ENCODE results near the gene CMTM5.
A peak's percentile ranks its signal among the peaks of the same experiment; 100 is the strongest.

The CMTM5 gene, protein sequence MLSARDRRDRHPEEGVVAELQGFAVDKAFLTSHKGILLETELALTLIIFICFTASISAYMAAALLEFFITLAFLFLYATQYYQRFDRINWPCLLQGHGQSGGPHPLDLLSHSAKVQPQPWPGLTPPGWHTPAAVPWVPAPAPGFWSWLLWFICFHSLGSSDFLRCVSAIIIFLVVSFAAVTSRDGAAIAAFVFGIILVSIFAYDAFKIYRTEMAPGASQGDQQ

DNA sequence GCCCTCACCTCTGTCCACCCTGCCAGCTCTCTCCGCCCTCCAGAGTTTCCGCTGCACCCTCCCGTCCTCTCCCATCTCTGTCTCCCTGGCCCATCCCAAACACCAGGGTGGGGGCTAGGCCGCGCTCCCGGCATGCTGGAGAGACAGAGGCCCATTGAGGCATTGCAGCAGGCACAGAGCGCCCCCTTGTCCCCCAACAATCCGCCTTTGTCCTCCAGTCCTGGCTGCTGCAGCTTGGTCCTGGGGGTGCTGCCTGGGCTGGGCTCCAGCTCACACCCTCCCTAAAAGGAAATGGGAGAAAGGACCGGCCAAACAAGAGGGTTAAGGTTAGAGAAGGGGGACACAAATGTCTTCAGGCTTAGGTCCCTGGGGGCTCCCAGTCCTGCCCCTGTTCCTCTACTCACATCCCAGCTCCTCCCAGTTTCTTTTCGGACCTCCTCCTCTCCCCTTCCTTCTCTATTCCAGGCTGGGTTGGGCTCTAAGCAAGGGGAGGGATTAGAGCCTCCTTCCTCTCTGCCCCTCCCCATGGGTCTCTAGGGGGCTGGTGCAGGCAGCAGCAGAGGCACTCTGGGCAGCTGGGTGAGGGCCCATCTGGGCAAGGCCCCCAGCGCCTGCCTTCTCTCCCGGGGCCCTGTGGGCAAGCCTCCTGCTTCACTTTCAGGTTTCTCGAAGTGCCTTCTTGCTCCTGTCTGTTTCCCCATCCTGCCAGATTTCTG lies at the start of gene CMTM5:
CMTM5 (plus strand) TSS at position 565 of the 716 bp plus-strand sequence. CDS start 206 bp downstream, outside the sequence.
- no peak for DNase-seq (ENCODE audit: low spot score)

DNA sequence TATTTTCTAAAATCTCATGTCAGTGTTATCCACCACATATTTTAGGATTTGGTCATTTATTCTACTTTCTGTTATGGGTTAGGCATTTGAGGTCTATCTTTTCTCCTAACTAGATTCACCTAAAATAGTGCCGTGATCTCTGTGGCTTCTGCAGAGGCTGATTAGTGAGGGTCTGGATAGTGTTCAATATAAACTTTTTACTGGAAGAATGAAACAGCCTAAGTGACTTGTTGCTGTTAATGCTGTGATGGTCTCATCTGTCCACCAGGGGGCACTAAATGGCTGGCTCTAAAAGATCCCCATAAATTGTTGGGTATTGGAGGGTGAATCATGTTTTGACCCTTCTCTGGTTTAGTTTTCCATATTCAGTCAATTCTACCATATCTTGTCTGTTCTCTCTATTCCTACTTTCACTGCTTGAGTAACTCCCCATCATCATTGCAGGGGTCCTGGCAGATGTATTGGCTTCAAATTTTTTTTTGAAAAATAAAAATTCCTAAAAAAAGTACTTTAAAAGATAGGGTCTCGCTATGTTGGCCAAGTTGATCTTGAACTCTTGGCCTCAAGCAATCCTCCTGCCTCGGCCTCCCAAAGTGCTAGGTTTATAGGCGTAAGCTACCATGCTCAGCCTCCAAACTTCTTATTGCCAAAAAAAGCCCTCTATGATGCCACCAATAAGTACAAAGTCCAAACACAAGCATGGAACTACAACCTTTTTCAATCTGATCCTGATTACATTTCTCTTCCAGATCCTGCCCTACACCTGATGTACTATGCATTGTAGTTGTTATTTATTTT lies 48.7 kb upstream of the CMTM5 start:
- DNase-seq (ENCODE audit: low spot score), result peak; percentile 81

DNA sequence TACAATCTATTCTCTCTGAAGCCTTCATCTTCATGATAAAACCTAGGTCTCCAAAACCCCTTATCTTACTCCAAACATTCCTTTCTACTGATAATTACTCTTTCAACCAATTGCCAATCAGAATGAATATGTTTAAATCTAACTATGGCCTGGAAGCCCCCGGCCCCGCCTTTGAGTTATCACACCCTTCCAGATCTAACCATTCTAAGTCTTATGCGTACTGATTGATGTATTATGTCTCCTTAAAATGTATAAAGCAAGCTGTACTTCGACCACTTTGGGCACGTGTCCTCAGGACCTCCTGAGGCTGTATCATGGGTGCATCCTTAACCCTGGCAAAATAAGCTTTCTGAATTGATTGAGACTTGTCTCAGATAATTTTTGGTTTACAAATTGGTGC lies 41.2 kb upstream of the CMTM5 start:
- no peak for DNase-seq (ENCODE audit: low spot score)

- no peak for DNase-seq (ENCODE audit: low spot score)
Measured at GRCh38 chr14:23339506-23340268, 37.2 kb upstream of the CMTM5 start.

DNA sequence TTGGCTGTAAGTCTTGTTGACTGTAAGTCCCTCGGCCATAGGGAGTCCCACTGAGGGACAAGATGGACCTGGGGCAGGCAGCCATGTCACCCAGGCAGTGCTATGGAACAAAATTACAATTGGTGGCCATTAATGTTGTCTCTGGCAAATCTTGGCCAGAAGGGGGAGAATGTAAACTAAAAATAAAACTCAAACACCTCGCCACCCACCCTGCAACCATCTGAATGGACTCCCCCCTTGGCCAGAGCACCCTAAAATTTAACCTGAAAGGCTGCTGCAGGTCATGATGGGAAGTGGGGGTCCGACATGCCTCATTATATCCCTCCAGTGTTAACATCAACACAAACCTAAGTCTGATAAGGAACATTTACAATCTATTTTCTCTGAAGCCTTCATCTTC lies 32.4 kb upstream of the CMTM5 start:
- peak; percentile 3 for DNase-seq (ENCODE audit: low spot score)

GRCh38 chr14:23345987-23346692 lies 30.7 kb upstream of the CMTM5 start:
- peak; percentile 5 for DNase-seq (ENCODE audit: low spot score)

DNA sequence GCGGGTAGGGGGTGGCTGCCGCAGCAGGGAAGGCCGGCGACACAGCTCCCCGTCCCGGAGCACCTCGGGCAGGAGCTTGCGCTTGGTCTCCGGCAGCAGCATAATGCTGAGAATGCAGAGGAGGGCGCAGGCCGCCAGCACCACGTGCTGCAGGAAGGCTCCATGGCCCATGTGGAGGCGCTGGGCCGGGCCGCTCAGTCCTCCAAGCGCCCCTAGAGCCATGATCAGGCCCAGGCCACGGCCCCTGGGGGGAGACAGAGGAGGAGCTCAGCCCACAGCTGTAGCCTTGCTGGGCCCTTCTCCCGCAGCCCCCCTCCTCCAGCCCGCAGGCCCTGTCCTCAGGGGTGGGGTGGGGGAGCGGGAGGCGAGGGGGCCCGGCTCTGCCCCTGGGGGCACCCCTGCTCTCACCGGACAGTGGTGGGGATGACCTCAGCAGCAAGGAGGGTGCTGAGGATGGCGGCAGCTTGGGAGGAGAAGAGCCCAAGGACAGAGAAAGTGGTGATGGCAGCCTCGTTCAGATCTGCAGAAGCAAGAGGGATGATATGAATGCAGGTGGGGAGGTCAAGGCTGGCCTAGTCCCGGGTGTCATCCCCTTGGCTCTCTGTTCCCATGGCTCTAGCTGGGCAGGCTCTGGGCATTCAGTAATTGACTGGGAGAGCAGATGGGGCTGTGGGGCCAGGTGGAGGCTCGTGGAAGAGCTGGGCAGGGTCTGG lies 30.0 kb upstream of the CMTM5 start:
- DNase-seq (ENCODE audit: low spot score), result peak; percentile 3

GRCh38 chr14:23347406-23348296 lies 29.2 kb upstream of the CMTM5 start:
- DNase-seq (ENCODE audit: low spot score), result peak; percentile 7

DNA sequence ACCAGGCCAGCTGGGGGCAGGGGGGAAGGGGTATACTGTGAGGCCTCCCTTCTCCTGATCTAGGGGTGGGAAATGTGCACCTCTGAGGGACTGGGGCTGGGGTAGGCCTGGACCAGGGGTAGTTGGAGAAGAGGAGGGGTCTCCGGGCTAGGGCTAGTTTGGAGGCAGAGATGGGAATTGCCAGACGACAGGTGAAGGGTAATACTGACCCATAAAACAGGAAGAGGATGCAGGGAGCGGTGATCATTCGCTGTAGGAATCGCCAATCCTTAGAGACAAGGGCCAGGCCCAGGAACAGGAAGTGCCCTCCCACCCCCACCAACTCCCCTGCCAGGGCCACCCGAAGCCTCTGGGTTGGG lies 28.6 kb upstream of the CMTM5 start:
- peak; percentile 4 for DNase-seq (ENCODE audit: low spot score)

DNA sequence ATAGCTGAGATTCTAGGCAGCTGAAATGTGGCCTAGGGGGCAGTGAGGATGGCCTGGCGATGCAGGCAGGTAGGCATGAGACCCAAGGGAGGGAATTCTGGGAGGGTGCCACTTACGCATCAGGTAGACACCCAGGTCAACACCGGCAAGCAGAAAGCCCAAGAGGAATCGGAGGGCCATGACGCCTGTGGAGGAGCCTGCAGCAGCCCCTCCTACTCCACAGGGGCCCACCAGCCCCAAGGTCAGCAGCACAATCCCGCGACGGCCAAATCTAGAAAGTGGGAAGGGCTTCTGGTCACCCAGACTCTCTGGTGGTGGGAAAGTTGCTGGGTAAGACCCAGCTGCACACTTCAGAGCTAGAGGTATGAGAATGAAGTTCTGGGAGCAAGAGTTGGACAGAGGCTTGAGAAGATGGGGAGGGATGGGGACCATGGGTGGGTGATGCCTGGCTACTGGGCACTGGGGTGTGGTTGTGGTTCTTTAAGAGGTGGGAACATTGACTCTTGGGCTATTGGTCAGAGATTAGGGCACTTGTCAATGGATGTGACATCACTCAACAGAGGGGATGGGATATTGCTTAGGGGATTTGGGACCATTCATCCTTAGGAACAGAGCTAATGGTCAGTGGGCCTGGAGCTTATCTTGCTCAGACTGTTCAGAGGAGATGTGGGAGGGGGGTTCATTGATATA lies 27.5 kb upstream of the CMTM5 start:
- peak; percentile 5 for DNase-seq (ENCODE audit: low spot score)

GRCh38 chr14:23351681-23352505 lies 25.0 kb upstream of the CMTM5 start:
- peak; percentile 33 for DNase-seq (ENCODE audit: low spot score)

DNA sequence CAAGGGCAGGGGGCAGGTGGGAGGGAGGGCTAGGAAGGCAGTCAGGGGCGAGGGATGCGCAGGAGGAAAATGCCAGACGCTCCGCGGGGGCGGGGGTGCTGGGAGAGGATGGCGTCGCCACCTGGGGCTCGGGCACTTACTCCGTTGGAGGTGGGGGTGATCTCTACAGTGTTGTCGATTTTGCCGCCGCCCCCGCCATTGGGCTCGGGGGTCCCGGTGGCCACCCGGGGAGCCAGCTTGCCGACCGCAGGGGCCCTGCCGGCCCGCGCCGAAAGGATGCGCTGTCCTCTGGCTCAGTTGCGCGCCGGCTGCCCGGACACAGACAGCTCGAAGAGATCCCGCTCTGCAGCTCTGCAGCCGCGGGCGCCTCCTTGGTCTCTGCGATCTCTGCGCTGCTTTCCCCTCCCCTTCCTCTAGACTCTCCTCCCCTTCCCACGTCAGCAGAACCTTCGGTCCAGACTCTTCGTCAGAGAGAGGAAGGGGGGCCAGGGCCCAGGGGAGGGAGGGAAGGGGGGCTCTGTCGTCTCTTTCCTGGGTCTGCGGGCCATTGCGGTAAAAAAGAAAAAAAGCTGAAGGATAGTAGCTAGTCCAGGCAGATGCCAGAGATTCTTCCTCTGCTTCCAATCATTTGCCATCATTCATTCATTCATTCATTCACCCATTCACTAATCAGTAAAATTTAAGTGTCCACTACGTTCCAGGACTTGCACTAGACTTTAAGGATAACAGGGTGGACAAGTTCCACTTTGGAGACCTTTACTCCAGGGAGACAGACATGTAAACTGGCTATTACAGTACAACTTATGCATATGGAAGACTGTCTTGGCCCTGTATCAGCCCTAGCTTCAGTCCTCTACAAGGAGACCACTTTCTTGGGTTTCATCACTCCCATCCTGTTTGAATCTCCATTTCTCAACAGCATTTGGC lies 24.1 kb upstream of the CMTM5 start, which contains the start of gene SLC22A17:
SLC22A17 (minus strand) TSS at position 382 of the 927 bp plus-strand sequence.
- peak; percentile 93 for DNase-seq (ENCODE audit: low spot score)

- no peak for DNase-seq (ENCODE audit: low spot score)
Measured at GRCh38 chr14:23353433-23353780, 23.4 kb upstream of the CMTM5 start.

- no peak for DNase-seq (ENCODE audit: low spot score)
Measured at GRCh38 chr14:23354990-23355389, 21.9 kb upstream of the CMTM5 start.

DNA sequence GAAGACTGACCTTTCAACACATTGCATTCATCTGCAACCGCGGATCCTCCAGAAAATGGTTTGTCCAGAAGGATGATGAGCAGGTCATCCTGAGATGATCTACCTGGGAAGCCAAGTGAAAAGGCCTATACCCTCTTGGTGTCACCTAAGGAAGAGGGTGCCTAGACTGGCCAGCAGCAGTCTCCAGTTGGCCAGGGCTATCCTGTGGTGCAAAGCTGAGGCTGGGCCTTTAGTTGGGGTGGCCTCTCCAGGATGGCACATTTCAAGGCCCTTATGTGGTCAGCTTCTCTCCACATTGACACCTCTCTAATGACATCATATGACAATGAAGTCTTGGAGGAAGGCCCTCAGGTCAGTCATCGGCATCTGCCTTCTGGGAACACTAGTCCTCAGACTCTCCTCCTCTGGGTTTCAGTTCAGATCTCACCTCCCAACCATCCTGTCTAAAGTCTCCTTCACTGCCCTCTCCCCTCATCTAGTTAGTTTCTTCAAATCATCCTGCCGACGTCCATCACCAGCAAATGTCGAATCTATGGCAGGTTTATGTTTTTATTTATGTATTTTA lies 20.9 kb upstream of the CMTM5 start:
- DNase-seq (ENCODE audit: low spot score), result no peak

GRCh38 chr14:23356662-23357061 lies 20.2 kb upstream of the CMTM5 start:
- DNase-seq (ENCODE audit: low spot score), result no peak

GRCh38 chr14:23357261-23357660 lies 19.6 kb upstream of the CMTM5 start:
- DNase-seq (ENCODE audit: low spot score), result no peak

All from AG08396 (cell line).